GM23338 (cell line): ENCODE results near the gene NPAT. TPM values are rescaled to one million over a fixed set of nuclear protein-coding genes. Genes with fewer than 3 reads are reported as not detected.

Experiments
- ATAC-seq: fragments of 200-7000 bp; cut with Tn5 transposase; 3 replicates; pipeline ENCODE4 v1.9.1; 2020
- DNase-seq: peaks from one replicate; pipeline ENCODE4 v3.0.0-alpha.2; 2015; ENCODE audit warnings: low spot score
- H2AFZ ChIP-seq: fragments of 200-600 bp; sonication (generic); 2 replicates; pipeline ENCODE4 v1.8.0; 2016; ENCODE audit warnings: antibody characterized with exemption, mild to moderate bottlenecking, moderate library complexity
- H3F3A ChIP-seq: fragments of 200-600 bp; sonication (generic); replicated peaks from 2 replicates; pipeline ENCODE4 v1.8.0; 2017; ENCODE audit warnings: antibody characterized with exemption, mixed run types, low read depth
- H3K27ac ChIP-seq: fragments of 200-600 bp; sonication (generic); 2 replicates; pipeline ENCODE4 v1.6.1; 2016; ENCODE audit warnings: low read depth
- H3K27me3 ChIP-seq: fragments of 200-600 bp; sonication (generic); 2 replicates; pipeline ENCODE4 v1.8.0; 2016; ENCODE audit warnings: mild to moderate bottlenecking, mixed run types, moderate library complexity; ENCODE audit not compliant: insufficient read depth
- H3K36me3 ChIP-seq: fragments of 200-600 bp; sonication (generic); 2 replicates; pipeline ENCODE4 v1.8.0; 2016; ENCODE audit warnings: mild to moderate bottlenecking; ENCODE audit not compliant: insufficient read depth
- H3K4me1 ChIP-seq: fragments of 200-600 bp; sonication (generic); 2 replicates; pipeline ENCODE4 v1.8.0; 2016; ENCODE audit warnings: mild to moderate bottlenecking, moderate library complexity; ENCODE audit not compliant: insufficient read depth
- H3K4me2 ChIP-seq: fragments of 200-600 bp; sonication (generic); 2 replicates; pipeline ENCODE4 v1.7.1; 2017; ENCODE audit warnings: mixed run types
- H3K4me3 ChIP-seq: fragments of 200-600 bp; sonication (generic); 2 replicates; pipeline ENCODE4 v1.6.1; 2016; ENCODE audit warnings: mixed run types
- H3K79me2 ChIP-seq: fragments of 200-600 bp; sonication (generic); replicated peaks from 2 replicates; pipeline ENCODE4 v1.8.0; 2017; ENCODE audit warnings: mild to moderate bottlenecking; ENCODE audit not compliant: insufficient read depth
- H3K9me2 ChIP-seq: fragments of 200-600 bp; sonication (generic); 2 replicates; pipeline ENCODE4 v1.8.0; 2017; ENCODE audit not compliant: insufficient read depth
- H4K20me1 ChIP-seq: fragments of 200-600 bp; sonication (generic); replicated peaks from 2 replicates; pipeline ENCODE4 v1.8.0; 2017; ENCODE audit warnings: mild to moderate bottlenecking; ENCODE audit not compliant: insufficient read depth
- H3K27ac Mint-ChIP-seq: 2 replicates; pipeline ENCODE4 v1.8.0; 2020; ENCODE audit warnings: inconsistent platforms, mild to moderate bottlenecking, moderate library complexity, mixed read lengths
- H3K27me3 Mint-ChIP-seq: 3 replicates; pipeline ENCODE4 v1.8.0; 2022; ENCODE audit warnings: low read depth, mild to moderate bottlenecking, moderate library complexity, mixed read lengths, inconsistent platforms; ENCODE audit not compliant: insufficient read depth, poor library complexity
- H3K36me3 Mint-ChIP-seq: 3 replicates; pipeline ENCODE4 v1.8.0; 2021; ENCODE audit warnings: low read depth, mild to moderate bottlenecking, inconsistent platforms, moderate library complexity, mixed read lengths
- H3K4me1 Mint-ChIP-seq: 3 replicates; pipeline ENCODE4 v1.8.0; 2020; ENCODE audit warnings: mild to moderate bottlenecking, inconsistent platforms, mixed read lengths
- H3K4me3 Mint-ChIP-seq: 3 replicates; pipeline ENCODE4 v1.8.0; 2021; ENCODE audit warnings: moderate library complexity, mild to moderate bottlenecking, inconsistent platforms, mixed read lengths
- H3K9me3 Mint-ChIP-seq: 3 replicates; pipeline ENCODE4 v1.8.0; 2020; ENCODE audit warnings: moderate library complexity, mild to moderate bottlenecking, inconsistent platforms, mixed read lengths
- CREB1 ChIP-seq: fragments of 250-450 bp; sonication (Bioruptor Pico); IDR thresholded peaks from 2 replicates; pipeline ENCODE4 v1.5.0; 2020; ENCODE audit warnings: low read depth, mild to moderate bottlenecking, moderate library complexity
- EZH2 ChIP-seq: fragments of 200-600 bp; sonication (generic); IDR thresholded peaks from one replicate; pipeline ENCODE4 v1.8.0; 2017; ENCODE audit warnings: antibody characterized with exemption, mild to moderate bottlenecking, low read depth; ENCODE audit not compliant: unreplicated experiment
- NANOG ChIP-seq: IDR thresholded peaks from 2 replicates; pipeline ENCODE4 v1.6.1; 2016; ENCODE audit warnings: antibody characterized with exemption, borderline replicate concordance
- POLR2AphosphoS5 ChIP-seq: IDR thresholded peaks from 2 replicates; pipeline ENCODE4 v1.6.1; 2016; ENCODE audit warnings: antibody characterized with exemption, low read depth
- ZNF331 ChIP-seq: fragments of 250-450 bp; sonication (Bioruptor Pico); IDR thresholded peaks from 2 replicates; pipeline ENCODE4 v1.5.0; 2020; ENCODE audit warnings: low read depth, mild to moderate bottlenecking, moderate library complexity
- polyA plus RNA-seq: library from polyadenylated mRNA; unstranded; fragments of >200 nt; fragmentation: Nextera tagmentation; extraction: Ambion mirVana; gene quantifications from 2 replicates; pipeline ENCODE4 v1.2.1, GENCODE V29; 2016
- total RNA-seq: library from RNA; depleted of rRNA; stranded (reverse); fragments of >200 nt; shearing (Covaris generic); gene quantifications from 2 replicates; pipeline ENCODE4 v1.2.3, GENCODE V29; 2014
- TF ChIP-seq, protein P1 (sequence below), 2 experiments: fragments of 200-600 bp in 1 of 2; sonication (generic) in 1 of 2; conservative IDR thresholded peaks; 2 replicates each; pipeline versions ENCODE4 v1.5.1 to v1.6.1; 2016 to 2017; ENCODE audit warnings: antibody characterized with exemption in 2 of 2, low read depth in 2 of 2, mild to moderate bottlenecking in 2 of 2, moderate library complexity in 1 of 2
- TF ChIP-seq, protein P2 (sequence below): IDR thresholded peaks from 2 replicates; pipeline ENCODE4 v1.6.1; 2016; ENCODE audit warnings: antibody characterized with exemption
- TF ChIP-seq, protein P3 (sequence below): fragments of 250-450 bp; sonication (Bioruptor Pico); IDR thresholded peaks from 2 replicates; pipeline ENCODE4 v1.5.0; 2020; ENCODE audit warnings: mild to moderate bottlenecking, moderate library complexity

Gene NPAT
- total and polyA plus RNA-seq, 2 experiments from 2014 or later, result 24.2 to 25.1 TPM

DNA sequence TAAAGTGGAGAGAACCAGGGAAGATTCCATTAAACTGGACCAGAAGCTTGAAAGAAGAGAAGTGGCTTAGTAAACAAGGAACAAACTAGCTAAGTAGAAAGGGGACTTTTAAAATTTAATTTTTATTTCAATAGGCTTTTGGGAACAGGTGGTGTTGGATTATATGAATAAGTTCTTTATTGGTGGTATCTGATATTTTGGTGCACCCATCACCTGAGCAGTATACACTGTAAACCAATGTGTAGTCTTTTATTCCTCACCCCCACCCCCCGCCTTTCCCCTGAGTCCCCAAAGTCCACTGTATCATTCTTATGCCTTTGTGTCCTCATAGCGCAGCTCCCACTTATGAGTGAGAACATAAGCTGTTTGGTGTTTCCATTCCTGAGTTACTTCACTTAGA lies 93.7 kb downstream of the NPAT start:
- Mint-ChIP-seq H3K4me3 (no peak overlapping the region), H3K4me1 (0 out of 3 replicates have a peak, but pooled peaks cover 8% of the 10 kb centered on the region), H3K27me3 (peaks cover 4% of the 10 kb centered on the region), H3K27ac (no peak overlapping the region), H3K36me3 (peaks cover 8% of the 10 kb centered on the region), H3K9me3 (no peaks in the 10 kb centered on the region)
- Histone ChIP-seq H3K36me3 (0 out of 2 replicates have a peak, but pooled peaks cover under 1% of the 10 kb centered on the region), H3K27me3 (no peaks in the 10 kb centered on the region), H3K27ac (no peak overlapping the region), H4K20me1 (no peaks in the 10 kb centered on the region; the same call in 1 of the 2 replicates), H2AFZ (no peak overlapping the region), H3K9me2 (no peaks in the 10 kb centered on the region), H3K79me2 (no peaks in the 10 kb centered on the region), H3F3A (no peaks in the 10 kb centered on the region), H3K4me2 (no peak overlapping the region), H3K4me3 (no peak overlapping the region), H3K4me1 (no peaks in the 10 kb centered on the region; the same call in 1 of the 2 replicates)
- TF ChIP-seq, protein P1, sequence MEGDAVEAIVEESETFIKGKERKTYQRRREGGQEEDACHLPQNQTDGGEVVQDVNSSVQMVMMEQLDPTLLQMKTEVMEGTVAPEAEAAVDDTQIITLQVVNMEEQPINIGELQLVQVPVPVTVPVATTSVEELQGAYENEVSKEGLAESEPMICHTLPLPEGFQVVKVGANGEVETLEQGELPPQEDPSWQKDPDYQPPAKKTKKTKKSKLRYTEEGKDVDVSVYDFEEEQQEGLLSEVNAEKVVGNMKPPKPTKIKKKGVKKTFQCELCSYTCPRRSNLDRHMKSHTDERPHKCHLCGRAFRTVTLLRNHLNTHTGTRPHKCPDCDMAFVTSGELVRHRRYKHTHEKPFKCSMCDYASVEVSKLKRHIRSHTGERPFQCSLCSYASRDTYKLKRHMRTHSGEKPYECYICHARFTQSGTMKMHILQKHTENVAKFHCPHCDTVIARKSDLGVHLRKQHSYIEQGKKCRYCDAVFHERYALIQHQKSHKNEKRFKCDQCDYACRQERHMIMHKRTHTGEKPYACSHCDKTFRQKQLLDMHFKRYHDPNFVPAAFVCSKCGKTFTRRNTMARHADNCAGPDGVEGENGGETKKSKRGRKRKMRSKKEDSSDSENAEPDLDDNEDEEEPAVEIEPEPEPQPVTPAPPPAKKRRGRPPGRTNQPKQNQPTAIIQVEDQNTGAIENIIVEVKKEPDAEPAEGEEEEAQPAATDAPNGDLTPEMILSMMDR (conservative IDR thresholded peaks at IDR 0.05; ENCODE audit: low read depth in 2 of 2), result no peak
- TF ChIP-seq NANOG, result no peak
- ATAC-seq (no peak), DNase-seq (no peak)

DNA sequence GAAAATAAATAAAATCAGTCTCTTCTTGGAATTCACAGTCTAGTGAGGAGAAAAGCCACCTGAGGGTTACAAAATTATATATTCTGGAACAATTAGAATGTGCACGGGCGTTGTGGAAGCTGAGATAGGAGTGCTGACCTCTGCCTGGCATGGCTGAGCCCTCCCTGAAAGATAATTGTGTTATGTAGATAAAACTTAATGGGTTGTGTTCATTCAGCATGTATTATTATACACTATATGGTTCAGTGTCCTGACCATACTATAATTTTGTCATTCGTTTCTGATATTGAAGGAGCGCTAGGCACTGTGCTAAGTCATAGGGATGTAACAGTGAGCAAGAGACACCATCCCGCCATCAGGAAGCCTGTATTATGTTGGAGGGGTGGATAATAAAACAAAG lies 97.3 kb downstream of the NPAT start:
- no peak overlapping the region for H3K27ac Mint-ChIP-seq
- H3K27me3 Mint-ChIP-seq, result peaks cover 8% of the 10 kb centered on the region
- peaks cover 2% of the 10 kb centered on the region; the same call in 1 of the 3 replicates for H3K36me3 Mint-ChIP-seq
- Histone ChIP-seq H3K9me2 (no peaks in the 10 kb centered on the region), H3F3A (no peaks in the 10 kb centered on the region), H3K4me3 (no peak overlapping the region), H3K4me2 (no peak overlapping the region), H4K20me1 (no peaks in the 10 kb centered on the region; the same call in 1 of the 2 replicates), H2AFZ (no peak overlapping the region), H3K36me3 (no peaks in the 10 kb centered on the region), H3K4me1 (peaks cover 6% of the 10 kb centered on the region), H3K27ac (no peak overlapping the region), H3K27me3 (peaks cover 13% of the 10 kb centered on the region), H3K79me2 (no peaks in the 10 kb centered on the region)
- peaks cover 17% of the 10 kb centered on the region; the same call in 2 of the 3 replicates for H3K4me1 Mint-ChIP-seq
- no peak for DNase-seq
- H3K9me3 Mint-ChIP-seq, result no peaks in the 10 kb centered on the region
- H3K4me3 Mint-ChIP-seq, result no peak overlapping the region
- ATAC-seq, result no peak
- TF ChIP-seq NANOG (no peak), ZNF331 (CRISPR knock-in tag) (no peak), CREB1 (CRISPR knock-in tag) (no peak), POLR2AphosphoS5 (no peak), EZH2 (no peak)
- TF ChIP-seq, protein P2, sequence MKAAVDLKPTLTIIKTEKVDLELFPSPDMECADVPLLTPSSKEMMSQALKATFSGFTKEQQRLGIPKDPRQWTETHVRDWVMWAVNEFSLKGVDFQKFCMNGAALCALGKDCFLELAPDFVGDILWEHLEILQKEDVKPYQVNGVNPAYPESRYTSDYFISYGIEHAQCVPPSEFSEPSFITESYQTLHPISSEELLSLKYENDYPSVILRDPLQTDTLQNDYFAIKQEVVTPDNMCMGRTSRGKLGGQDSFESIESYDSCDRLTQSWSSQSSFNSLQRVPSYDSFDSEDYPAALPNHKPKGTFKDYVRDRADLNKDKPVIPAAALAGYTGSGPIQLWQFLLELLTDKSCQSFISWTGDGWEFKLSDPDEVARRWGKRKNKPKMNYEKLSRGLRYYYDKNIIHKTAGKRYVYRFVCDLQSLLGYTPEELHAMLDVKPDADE, result no peak
- TF ChIP-seq, protein P1 (conservative IDR thresholded peaks at IDR 0.05; ENCODE audit: low read depth in 2 of 2), result no peak
- TF ChIP-seq, protein P3, sequence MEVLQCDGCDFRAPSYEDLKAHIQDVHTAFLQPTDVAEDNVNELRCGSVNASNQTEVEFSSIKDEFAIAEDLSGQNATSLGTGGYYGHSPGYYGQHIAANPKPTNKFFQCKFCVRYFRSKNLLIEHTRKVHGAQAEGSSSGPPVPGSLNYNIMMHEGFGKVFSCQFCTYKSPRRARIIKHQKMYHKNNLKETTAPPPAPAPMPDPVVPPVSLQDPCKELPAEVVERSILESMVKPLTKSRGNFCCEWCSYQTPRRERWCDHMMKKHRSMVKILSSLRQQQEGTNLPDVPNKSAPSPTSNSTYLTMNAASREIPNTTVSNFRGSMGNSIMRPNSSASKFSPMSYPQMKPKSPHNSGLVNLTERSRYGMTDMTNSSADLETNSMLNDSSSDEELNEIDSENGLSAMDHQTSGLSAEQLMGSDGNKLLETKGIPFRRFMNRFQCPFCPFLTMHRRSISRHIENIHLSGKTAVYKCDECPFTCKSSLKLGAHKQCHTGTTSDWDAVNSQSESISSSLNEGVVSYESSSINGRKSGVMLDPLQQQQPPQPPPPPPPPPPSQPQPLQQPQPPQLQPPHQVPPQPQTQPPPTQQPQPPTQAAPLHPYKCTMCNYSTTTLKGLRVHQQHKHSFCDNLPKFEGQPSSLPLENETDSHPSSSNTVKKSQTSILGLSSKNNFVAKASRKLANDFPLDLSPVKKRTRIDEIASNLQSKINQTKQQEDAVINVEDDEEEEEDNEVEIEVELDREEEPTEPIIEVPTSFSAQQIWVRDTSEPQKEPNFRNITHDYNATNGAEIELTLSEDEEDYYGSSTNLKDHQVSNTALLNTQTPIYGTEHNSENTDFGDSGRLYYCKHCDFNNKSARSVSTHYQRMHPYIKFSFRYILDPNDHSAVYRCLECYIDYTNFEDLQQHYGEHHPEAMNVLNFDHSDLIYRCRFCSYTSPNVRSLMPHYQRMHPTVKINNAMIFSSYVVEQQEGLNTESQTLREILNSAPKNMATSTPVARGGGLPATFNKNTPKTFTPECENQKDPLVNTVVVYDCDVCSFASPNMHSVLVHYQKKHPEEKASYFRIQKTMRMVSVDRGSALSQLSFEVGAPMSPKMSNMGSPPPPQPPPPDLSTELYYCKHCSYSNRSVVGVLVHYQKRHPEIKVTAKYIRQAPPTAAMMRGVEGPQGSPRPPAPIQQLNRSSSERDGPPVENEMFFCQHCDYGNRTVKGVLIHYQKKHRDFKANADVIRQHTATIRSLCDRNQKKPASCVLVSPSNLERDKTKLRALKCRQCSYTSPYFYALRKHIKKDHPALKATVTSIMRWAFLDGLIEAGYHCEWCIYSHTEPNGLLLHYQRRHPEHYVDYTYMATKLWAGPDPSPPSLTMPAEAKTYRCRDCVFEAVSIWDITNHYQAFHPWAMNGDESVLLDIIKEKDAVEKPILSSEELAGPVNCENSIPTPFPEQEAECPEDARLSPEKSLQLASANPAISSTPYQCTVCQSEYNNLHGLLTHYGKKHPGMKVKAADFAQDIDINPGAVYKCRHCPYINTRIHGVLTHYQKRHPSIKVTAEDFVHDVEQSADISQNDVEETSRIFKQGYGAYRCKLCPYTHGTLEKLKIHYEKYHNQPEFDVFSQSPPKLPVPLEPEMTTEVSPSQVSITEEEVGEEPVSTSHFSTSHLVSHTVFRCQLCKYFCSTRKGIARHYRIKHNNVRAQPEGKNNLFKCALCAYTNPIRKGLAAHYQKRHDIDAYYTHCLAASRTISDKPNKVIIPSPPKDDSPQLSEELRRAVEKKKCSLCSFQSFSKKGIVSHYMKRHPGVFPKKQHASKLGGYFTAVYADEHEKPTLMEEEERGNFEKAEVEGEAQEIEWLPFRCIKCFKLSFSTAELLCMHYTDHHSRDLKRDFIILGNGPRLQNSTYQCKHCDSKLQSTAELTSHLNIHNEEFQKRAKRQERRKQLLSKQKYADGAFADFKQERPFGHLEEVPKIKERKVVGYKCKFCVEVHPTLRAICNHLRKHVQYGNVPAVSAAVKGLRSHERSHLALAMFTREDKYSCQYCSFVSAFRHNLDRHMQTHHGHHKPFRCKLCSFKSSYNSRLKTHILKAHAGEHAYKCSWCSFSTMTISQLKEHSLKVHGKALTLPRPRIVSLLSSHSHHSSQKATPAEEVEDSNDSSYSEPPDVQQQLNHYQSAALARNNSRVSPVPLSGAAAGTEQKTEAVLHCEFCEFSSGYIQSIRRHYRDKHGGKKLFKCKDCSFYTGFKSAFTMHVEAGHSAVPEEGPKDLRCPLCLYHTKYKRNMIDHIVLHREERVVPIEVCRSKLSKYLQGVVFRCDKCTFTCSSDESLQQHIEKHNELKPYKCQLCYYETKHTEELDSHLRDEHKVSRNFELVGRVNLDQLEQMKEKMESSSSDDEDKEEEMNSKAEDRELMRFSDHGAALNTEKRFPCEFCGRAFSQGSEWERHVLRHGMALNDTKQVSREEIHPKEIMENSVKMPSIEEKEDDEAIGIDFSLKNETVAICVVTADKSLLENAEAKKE (CRISPR knock-in tag), result no peak
